ENCODE data around the gene MYEF2.

The MYEF2 gene

DNA sequence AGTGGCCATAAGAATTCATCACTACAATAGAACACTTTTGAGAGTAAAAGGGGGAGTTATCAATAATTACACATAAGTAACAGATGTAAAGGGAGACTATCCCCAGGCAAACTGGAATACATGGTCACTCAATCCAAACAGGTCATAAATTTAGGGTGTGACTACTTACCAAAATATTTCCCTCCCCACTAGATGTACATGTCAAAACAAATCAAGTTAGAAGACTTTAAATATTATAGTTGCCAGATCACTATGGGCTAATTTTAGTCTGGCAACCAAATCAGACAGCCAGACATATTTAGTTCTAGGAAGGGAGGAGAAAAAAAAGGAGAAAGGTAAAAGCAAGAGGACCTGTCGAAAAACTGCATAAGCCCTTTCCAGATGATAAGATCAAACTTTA, 34.2 kb downstream of the MYEF2 start:
- no peak for FAIRE-seq

- FAIRE-seq: no peak
These were observed 45.2 kb downstream of the MYEF2 start for GRCh38 chr15:48132874-48133273.

DNA sequence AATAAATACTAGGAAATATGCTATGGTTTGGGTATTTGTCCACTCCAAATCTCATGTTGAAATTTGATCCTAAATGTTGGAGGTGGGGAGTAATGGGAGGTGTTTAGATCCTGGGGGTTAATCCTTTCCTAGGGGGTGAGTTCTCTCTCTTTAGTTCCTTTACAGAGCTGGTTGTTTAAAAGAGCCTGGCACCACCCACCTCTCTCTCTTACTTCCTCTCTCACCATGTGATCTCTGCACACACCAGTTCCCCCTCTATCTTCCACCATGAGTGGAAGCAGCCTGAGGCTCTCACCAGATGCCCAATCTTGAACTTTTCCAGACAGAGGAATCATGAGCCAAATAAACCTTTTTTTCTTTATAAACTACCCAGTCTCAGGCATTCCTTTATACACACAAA, 46.8 kb downstream of the MYEF2 start:
- no peak for FAIRE-seq

GRCh38 chr15:48126667-48127355, 51.3 kb downstream of the MYEF2 start:
- no peak for FAIRE-seq

DNA sequence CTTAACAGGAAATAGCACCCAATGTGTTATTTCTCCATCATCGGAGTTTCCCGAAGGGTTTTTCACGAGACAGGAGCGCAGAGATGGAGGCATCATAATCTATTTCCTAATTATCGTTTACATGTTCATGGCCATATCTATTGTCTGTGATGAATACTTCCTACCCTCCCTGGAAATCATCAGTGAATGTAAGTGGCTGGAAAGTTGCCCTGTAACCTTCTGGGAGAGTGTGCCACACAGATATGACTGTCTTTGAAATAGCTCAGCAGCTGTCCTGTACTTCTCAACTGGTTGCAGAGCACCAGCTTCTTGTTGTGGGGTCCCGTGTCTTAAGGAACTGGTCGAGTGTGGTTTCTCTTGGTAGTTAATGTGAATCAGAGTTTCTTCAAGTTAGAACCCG, 56.2 kb downstream of the MYEF2 start:
- no peak for FAIRE-seq

GRCh38 chr15:48120745-48121144, 57.4 kb downstream of the MYEF2 start, which contains the start of gene SLC24A5:
TSS of gene SLC24A5 (plus strand) at chr15:48120990. CDS start at chr15:48121045, 55 bp downstream.
- no peak for FAIRE-seq

DNA sequence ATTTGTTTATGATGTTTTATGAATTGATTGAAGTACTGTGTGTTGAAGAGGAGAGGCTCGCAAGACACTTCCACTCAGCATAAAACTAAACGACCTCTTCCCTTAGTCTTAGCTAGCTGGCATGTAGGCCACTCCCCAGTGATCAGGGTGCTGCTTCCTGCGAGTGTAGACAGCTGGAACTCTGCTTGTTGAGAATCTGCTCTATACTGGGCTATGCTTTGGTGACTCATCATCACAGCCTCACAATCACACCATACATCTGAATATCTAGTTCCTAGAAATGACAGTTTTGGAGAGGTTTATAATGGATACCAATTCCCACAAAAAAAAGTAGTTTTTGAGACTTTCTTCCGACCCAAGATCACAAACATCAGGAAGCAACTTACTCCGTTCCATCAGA, 58.8 kb downstream of the MYEF2 start:
- no peak for FAIRE-seq

- no peak for FAIRE-seq
These were observed 65.9 kb downstream of the MYEF2 start for GRCh38 chr15:48112242-48112641.

- no peak for FAIRE-seq
These were observed 68.1 kb downstream of the MYEF2 start for GRCh38 chr15:48109856-48110531.

- no peak for FAIRE-seq
These were observed 68.9 kb downstream of the MYEF2 start for GRCh38 chr15:48109212-48109611.

- no peak for FAIRE-seq
These were observed 72.2 kb downstream of the MYEF2 start for GRCh38 chr15:48105936-48106335.

- FAIRE-seq: no peak
These were observed 74.4 kb downstream of the MYEF2 start for GRCh38 chr15:48103647-48104046.

- FAIRE-seq: no peak
These were observed 75.9 kb downstream of the MYEF2 start for GRCh38 chr15:48102167-48102566.

DNA sequence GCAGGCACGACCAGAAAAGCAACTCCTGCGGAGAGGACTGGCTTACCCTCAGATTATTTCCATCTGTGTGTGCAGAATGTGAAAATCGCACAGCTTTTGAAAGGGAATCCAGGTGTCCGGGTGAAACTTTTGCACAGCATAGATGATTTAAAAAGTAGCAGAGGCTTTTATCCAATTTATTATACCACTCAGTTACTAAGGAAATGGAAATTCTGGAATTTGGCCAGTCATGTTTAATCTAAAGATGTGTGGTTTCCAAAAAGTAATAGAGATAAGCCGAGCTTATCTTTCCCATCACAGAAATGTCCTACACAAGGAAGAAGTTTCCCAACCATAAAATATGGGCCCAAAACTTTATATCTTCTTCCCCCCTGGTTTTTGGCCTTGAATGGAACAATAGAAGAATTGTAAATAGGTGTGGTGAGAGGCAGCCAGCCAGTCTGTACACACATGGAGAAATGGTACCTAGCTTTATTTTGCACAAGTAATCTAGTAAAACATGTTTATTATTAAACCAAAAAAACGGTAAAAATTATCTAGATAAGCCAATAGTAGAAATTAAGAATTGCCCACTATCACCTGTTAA, 76.6 kb downstream of the MYEF2 start:
- FAIRE-seq: no peak

- FAIRE-seq: no peak
These were observed 80.8 kb downstream of the MYEF2 start for GRCh38 chr15:48097264-48097663.

- no peak for FAIRE-seq
These were observed 81.3 kb downstream of the MYEF2 start for GRCh38 chr15:48096813-48097212.

DNA sequence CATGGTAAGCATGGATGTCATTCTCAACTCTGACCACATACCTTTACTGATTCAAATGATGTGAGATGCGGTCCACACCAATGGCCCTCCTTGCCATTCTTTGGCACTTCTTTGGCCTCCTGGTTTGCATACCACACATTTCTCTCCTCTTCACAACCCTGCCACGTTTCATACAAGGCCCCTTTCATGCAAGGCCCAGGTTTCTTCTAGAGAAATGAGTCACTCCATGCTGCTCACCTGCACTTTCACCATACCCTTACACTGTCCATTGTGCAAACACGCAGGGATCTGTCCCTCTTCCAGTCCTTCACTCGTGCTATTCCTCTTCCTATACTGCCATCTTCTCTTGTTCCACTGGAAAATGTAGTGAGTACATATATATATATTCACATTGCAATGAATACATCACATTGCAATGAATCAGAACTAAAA, 81.7 kb downstream of the MYEF2 start:
- FAIRE-seq: no peak

DNA sequence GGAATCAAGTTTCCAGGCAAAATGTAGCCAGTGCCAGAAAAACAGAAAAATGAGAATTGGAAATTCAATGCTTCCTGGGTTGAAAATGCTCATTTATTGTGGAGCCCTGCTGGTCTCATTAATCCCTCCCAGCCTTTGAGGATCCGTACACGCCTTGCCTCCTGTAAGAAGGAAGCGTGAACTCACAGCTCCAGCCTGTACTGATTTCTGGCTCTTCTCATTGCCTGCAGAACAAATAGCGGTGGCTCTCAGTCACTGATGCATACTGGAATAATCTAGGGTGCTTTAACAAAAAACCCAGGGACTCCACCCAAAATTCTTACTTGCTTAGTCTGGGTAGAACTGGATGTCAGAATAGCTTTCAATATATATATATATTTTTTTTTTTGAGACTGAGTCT, 86.6 kb downstream of the MYEF2 start:
- FAIRE-seq: no peak

GRCh38 chr15:48090666-48091065, 87.4 kb downstream of the MYEF2 start:
- FAIRE-seq: no peak

DNA sequence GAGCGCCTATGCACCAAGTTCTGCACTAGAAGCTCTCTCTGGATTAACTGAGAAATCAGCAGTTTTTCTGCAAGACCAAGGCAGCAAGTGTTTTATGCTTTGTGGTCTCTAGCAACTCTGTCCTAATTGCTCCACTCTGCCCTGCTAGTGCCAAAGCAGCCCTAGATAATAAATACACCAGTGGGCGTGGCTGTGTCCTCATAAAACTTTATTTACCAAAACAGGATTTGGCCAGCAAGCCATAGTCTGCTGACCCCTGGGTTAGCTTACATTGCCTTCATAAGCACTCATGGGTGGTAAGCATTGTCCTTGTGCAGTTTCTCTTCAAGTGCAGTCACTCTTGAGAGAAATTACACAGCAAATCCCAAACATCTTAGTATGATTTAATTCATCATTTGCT, 88.0 kb downstream of the MYEF2 start:
- FAIRE-seq: no peak

- FAIRE-seq: no peak
These were observed 88.4 kb downstream of the MYEF2 start for GRCh38 chr15:48089702-48090101.

- FAIRE-seq: no peak
These were observed 90.3 kb downstream of the MYEF2 start for GRCh38 chr15:48087844-48088243.

DNA sequence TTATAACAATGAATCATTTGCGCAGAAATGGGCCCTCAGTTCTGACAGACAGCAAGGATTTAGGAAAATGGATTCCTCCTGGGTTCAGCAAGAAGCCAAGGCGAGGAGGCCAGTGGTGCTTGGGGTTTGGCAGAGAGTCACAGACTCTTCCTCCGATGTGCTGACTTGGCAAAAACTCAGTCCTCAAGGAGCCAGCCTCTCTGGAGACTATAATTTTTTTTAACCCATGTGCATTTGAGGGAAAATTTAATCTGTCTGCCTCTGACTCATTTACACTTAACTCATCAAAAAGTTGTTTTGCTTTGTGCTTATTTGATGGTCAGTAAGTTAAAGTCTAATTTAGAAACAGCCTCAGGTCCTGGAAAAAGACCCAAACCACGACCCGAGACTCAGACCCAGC, 91.5 kb downstream of the MYEF2 start:
- no peak for FAIRE-seq

DNA sequence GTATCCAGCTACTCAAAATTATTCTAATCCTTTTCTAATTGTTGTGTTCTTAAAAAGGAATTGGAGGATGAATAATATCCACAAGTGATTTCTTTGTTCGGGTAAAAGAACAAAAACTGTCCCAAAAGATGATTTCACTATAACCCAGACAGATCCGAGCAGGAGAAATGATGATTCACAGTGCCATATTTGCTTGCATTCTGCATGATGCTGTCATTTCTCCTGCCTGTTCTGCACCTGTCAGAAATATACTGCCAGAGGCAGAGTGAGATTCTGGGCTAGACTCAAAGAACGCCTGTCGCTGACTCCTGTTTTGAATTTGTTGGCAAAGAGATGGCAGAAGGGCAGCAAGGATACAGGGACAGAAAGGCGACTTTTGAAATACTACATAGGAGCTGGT, 92.0 kb downstream of the MYEF2 start:
- no peak for FAIRE-seq

GRCh38 chr15:48085591-48085930, 92.5 kb downstream of the MYEF2 start:
- no peak for FAIRE-seq
